GM23248 (cell line): Measurements from ENCODE around the gene FABP1.

ENCODE experiments used
- EZH2 ChIP-seq: fragments of 200-600 bp; sonication (generic); IDR thresholded peaks from 2 replicates; pipeline ENCODE4 v1.6.1; 2018; ENCODE audit warnings: antibody characterized with exemption, mild to moderate bottlenecking; ENCODE audit not compliant: insufficient read depth, poor library complexity, severe bottlenecking
- EZH2phosphoT487 ChIP-seq: fragments of 200-600 bp; sonication (generic); IDR thresholded peaks from 2 replicates; pipeline ENCODE4 v1.6.1; 2018; ENCODE audit warnings: antibody characterized with exemption, moderate library complexity, mild to moderate bottlenecking, low read depth; ENCODE audit not compliant: insufficient read depth

- no peak for TF ChIP-seq EZH2phosphoT487
- no peak for TF ChIP-seq EZH2
Measured at GRCh38 chr2:88110830-88111229, 17.0 kb downstream of the FABP1 start.
